DOHH2 (cell line): ENCODE results near the gene ASPHD1.
"Not testable (repeated sequence)": the region's sequence is repeated elsewhere in the genome, so short reads cannot be mapped to it uniquely, and the experiment has no call there.

Experiments used
- H3F3A ChIP-seq: fragments of 200-600 bp; sonication (generic), shearing (Covaris generic); 2 replicates; pipeline ENCODE4 v1.6.0; 2016; ENCODE audit warnings: antibody characterized with exemption, mild to moderate bottlenecking; ENCODE audit not compliant: control insufficient read depth, insufficient read depth
- H3K27ac ChIP-seq: fragments of 200-600 bp; sonication (generic); 2 replicates; pipeline ENCODE4 v1.5.1; 2014; ENCODE audit warnings: low read depth, mild to moderate bottlenecking, low read length, moderate library complexity
- H3K27me3 ChIP-seq: fragments of 200-600 bp; sonication (generic); 2 replicates; pipeline ENCODE4 v1.6.1; 2014; ENCODE audit warnings: mild to moderate bottlenecking, low read length, mixed read lengths; ENCODE audit not compliant: control insufficient read depth
- H3K36me3 ChIP-seq: fragments of 200-600 bp; sonication (generic); 2 replicates; pipeline ENCODE4 v1.6.1; 2014; ENCODE audit warnings: mild to moderate bottlenecking, low read length, moderate library complexity, mixed read lengths; ENCODE audit not compliant: control insufficient read depth
- H3K4me1 ChIP-seq: fragments of 200-600 bp; sonication (generic); 2 replicates; pipeline ENCODE4 v1.6.1; 2014; ENCODE audit warnings: mild to moderate bottlenecking, low read length, mixed read lengths; ENCODE audit not compliant: control insufficient read depth
- H3K4me2 ChIP-seq: fragments of 200-600 bp; sonication (generic); 2 replicates; pipeline ENCODE4 v1.6.0; 2014; ENCODE audit warnings: mild to moderate bottlenecking, low read length, moderate library complexity
- H3K4me3 ChIP-seq: fragments of 200-600 bp; sonication (generic); 2 replicates; pipeline ENCODE4 v1.5.1; 2014; ENCODE audit warnings: mild to moderate bottlenecking, low read length, mixed read lengths
- H3K79me2 ChIP-seq: fragments of 200-600 bp; sonication (generic); 2 replicates; pipeline ENCODE4 v1.6.1; 2014; ENCODE audit warnings: mild to moderate bottlenecking, low read length, mixed read lengths; ENCODE audit not compliant: control insufficient read depth
- H3K9me2 ChIP-seq: fragments of 200-600 bp; sonication (generic); replicated peaks from 2 replicates; pipeline ENCODE4 v1.6.1; 2014; ENCODE audit warnings: mild to moderate bottlenecking, low read length, mixed read lengths; ENCODE audit not compliant: control insufficient read depth
- H3K9me3 ChIP-seq: fragments of 200-600 bp; sonication (generic); 2 replicates; pipeline ENCODE4 v1.6.1; 2014; ENCODE audit warnings: antibody characterized with exemption, low read length, mixed read lengths; ENCODE audit not compliant: control insufficient read depth, insufficient read depth
- H4K20me1 ChIP-seq: fragments of 200-600 bp; sonication (generic); 2 replicates; pipeline ENCODE4 v1.6.0; 2014; ENCODE audit warnings: low read depth, mild to moderate bottlenecking, antibody characterized with exemption, low read length, moderate library complexity; ENCODE audit not compliant: control insufficient read depth, insufficient read depth
- CTCF ChIP-seq: fragments of 200-600 bp; sonication (generic); IDR thresholded peaks from one replicate; pipeline ENCODE4 v1.5.1; 2014; ENCODE audit warnings: antibody characterized with exemption, mild to moderate bottlenecking, low read depth, low read length; ENCODE audit not compliant: poor library complexity, severe bottlenecking
- EZH2phosphoT487 ChIP-seq: fragments of 200-600 bp; sonication (generic); IDR thresholded peaks from 2 replicates; pipeline ENCODE4 v1.6.1; 2017; ENCODE audit warnings: borderline replicate concordance, mild to moderate bottlenecking, antibody characterized with exemption, low read length, moderate library complexity, mixed read lengths

The ASPHD1 gene

GRCh38 chr16:29883987-29884386, 16.3 kb upstream of the ASPHD1 start:
- Histone ChIP-seq H3K4me3 (no peak overlapping the region), H3K79me2 (no peaks in the 10 kb centered on the region), H3K36me3 (no peaks in the 10 kb centered on the region), H3K27ac (no peak overlapping the region), H3K27me3 (no peaks in the 10 kb centered on the region), H3F3A (no peaks in the 10 kb centered on the region), H3K4me1 (no peaks in the 10 kb centered on the region), H3K9me3 (no peaks in the 10 kb centered on the region), H3K4me2 (no peak overlapping the region), H4K20me1 (no peaks in the 10 kb centered on the region), H3K9me2 (no peaks in the 10 kb centered on the region)
- TF ChIP-seq EZH2phosphoT487 (no peak), CTCF (no peak)

GRCh38 chr16:29889372-29889771, 10.9 kb upstream of the ASPHD1 start:
- not testable (repeated sequence) for H3K9me2 ChIP-seq, H4K20me1 ChIP-seq, H3K4me2 ChIP-seq, H3K27me3 ChIP-seq, H3K27ac ChIP-seq, H3K4me1 ChIP-seq, H3F3A ChIP-seq, H3K36me3 ChIP-seq, H3K9me3 ChIP-seq, H3K4me3 ChIP-seq, H3K79me2 ChIP-seq

- no peaks in the 10 kb centered on the region for H3K36me3 ChIP-seq
These were observed 8.5 kb upstream of the ASPHD1 start for GRCh38 chr16:29891525-29892457.

More at GRCh38 chr16:29891525-29892457, 8.5 kb upstream of the ASPHD1 start:
- Histone ChIP-seq H3K9me3 (no peaks in the 10 kb centered on the region), H3K4me1 (no peaks in the 10 kb centered on the region), H3K27me3 (no peaks in the 10 kb centered on the region), H4K20me1 (no peaks in the 10 kb centered on the region), H3K27ac (no peak overlapping the region), H3K4me3 (no peak overlapping the region), H3K4me2 (no peak overlapping the region), H3K9me2 (no peaks in the 10 kb centered on the region), H3F3A (no peaks in the 10 kb centered on the region), H3K79me2 (no peaks in the 10 kb centered on the region)
- no peak for TF ChIP-seq CTCF
- no peak for TF ChIP-seq EZH2phosphoT487
